GM12878 (cell line): ENCODE data around the gene GALNS. TPM values are rescaled to one million over a fixed set of nuclear protein-coding genes. Genes with fewer than 3 reads are reported as not detected.

Experiments used
- ATAC-seq: fragments of 200-7000 bp; cut with Tn5 transposase; 3 replicates; pipeline ENCODE4 v1.9.1; 2020; ENCODE audit warnings: mild to moderate bottlenecking, moderate library complexity
- BruUV-seq: library from RNA; stranded (reverse); fragments of 400-500 nt; replicated peaks from 2 replicates; lab custom pipeline; 2021; lab: Mats Ljungman, UMichigan
- CTCF ChIA-PET: fragments of 300-600 bp; sonication (Branson Sonifier 250); formaldehyde crosslinking; extraction: SDS; loops from one replicate; lab custom pipeline; 2021; ENCODE audit warnings: inconsistent platforms; lab: Yijun Ruan, JAX
- POLR2A ChIA-PET: fragments of 350-600 bp; formaldehyde crosslinking; extraction: SDS; loops from one replicate; lab custom pipeline; 2021; ENCODE audit warnings: inconsistent platforms; lab: Charles Lee
- RAD21 ChIA-PET: fragments of 300-600 bp; sonication (Branson Sonifier 250); formaldehyde crosslinking; loops from one replicate; lab custom pipeline; 2023; ENCODE audit warnings: antibody characterized with exemption; ENCODE audit not compliant: unreplicated experiment; lab: Charles Lee
- SMC1A ChIA-PET: fragments of 300-600 bp; sonication (Branson Sonifier 250); formaldehyde crosslinking; loops from one replicate; lab custom pipeline; 2023; ENCODE audit not compliant: unreplicated experiment, uncharacterized antibody; lab: Charles Lee
- DNase-seq: peaks from one replicate; pipeline ENCODE4 v3.0.0-alpha.2; 2011; ENCODE audit warnings: low read depth, low spot score
- FAIRE-seq: peaks from 3 replicates; lab custom pipeline; 2011; peaks lifted over from hg19 to GRCh38; lab: Jason Lieb, UNC
- H2AFZ ChIP-seq: 2 replicates; pipeline ENCODE4 v1.6.0; 2011; ENCODE audit warnings: low read depth, low read length, control low read depth; ENCODE audit not compliant: control insufficient read depth
- H3K27ac ChIP-seq: 2 replicates; pipeline ENCODE4 v1.5.1; 2011; ENCODE audit warnings: control low read depth; ENCODE audit not compliant: control insufficient read depth, insufficient read depth
- H3K27me3 ChIP-seq, 2 experiments: replicated peaks in 1 of 2; 2 replicates each; pipeline versions ENCODE4 v1.6.0 to v1.6.1; 2011; ENCODE audit warnings: low read length in 1 of 2; ENCODE audit not compliant: control insufficient read depth in 2 of 2, insufficient read depth in 2 of 2
- H3K36me3 ChIP-seq, 2 experiments: 2 replicates each; pipeline ENCODE4 v1.5.1; 2011; ENCODE audit warnings: low read length in 1 of 2; ENCODE audit not compliant: control insufficient read depth in 2 of 2, insufficient read depth in 2 of 2
- H3K4me1 ChIP-seq: 2 replicates; pipeline ENCODE4 v1.6.1; 2011; ENCODE audit warnings: mild to moderate bottlenecking, low read length, moderate library complexity, mixed read lengths; ENCODE audit not compliant: control insufficient read depth, insufficient read depth
- H3K4me2 ChIP-seq: 2 replicates; pipeline ENCODE4 v1.6.0; 2011; ENCODE audit warnings: control low read depth; ENCODE audit not compliant: control insufficient read depth, insufficient read depth
- H3K4me3 ChIP-seq: fragments of 200-600 bp; sonication (generic); 2 replicates; pipeline ENCODE4 v1.5.1; 2016
- H3K79me2 ChIP-seq: 2 replicates; pipeline ENCODE4 v1.6.0; 2011; ENCODE audit warnings: low read length; ENCODE audit not compliant: control insufficient read depth, insufficient read depth
- H3K9ac ChIP-seq: 2 replicates; pipeline ENCODE4 v1.8.0; 2011; ENCODE audit warnings: low read length, control low read depth, mixed read lengths; ENCODE audit not compliant: control insufficient read depth, insufficient read depth
- H3K9me3 ChIP-seq: replicated peaks from 3 replicates; pipeline ENCODE4 v1.5.1; 2011; ENCODE audit warnings: mild to moderate bottlenecking, low read length; ENCODE audit not compliant: control insufficient read depth, insufficient read depth
- H4K20me1 ChIP-seq: 2 replicates; pipeline ENCODE4 v1.6.0; 2011; ENCODE audit not compliant: control insufficient read depth, insufficient read depth
- BHLHE40 ChIP-seq, 2 experiments: fragments of 450-650 bp in 1 of 2; IDR thresholded peaks; 2 replicates each; pipeline ENCODE4 v1.6.1; 2011 to 2017; ENCODE audit warnings: low read depth in 2 of 2, borderline replicate concordance in 1 of 2, improper control_type of control experiment in 1 of 2, low read length in 1 of 2, mild to moderate bottlenecking in 1 of 2
- CTCF ChIP-seq, 3 experiments: IDR thresholded peaks in 2 of 3; conservative IDR thresholded peaks in 1 of 3; 2 replicates each; pipeline ENCODE4 v1.5.1; 2011; ENCODE audit warnings: low read depth in 3 of 3, low read length in 3 of 3, mild to moderate bottlenecking in 3 of 3, control low read depth in 2 of 3, moderate library complexity in 2 of 3, inconsistent platforms in 1 of 3, mixed read lengths in 1 of 3; ENCODE audit not compliant: control insufficient read depth in 2 of 3, insufficient read depth in 1 of 3; ENCODE audit errors: extremely low read depth in 1 of 3
- ESRRA ChIP-seq: IDR thresholded peaks from 2 replicates; pipeline ENCODE4 v1.6.1; 2012; ENCODE audit warnings: mild to moderate bottlenecking, low read length, improper control_type of control experiment
- FOXM1 ChIP-seq: IDR thresholded peaks from 2 replicates; pipeline ENCODE4 v1.6.1; 2012; ENCODE audit warnings: low read depth, mild to moderate bottlenecking, inconsistent platforms, low read length, moderate library complexity
- MEF2A ChIP-seq: IDR thresholded peaks from 2 replicates; pipeline ENCODE4 v1.6.1; 2011; ENCODE audit warnings: low read depth, mild to moderate bottlenecking, low read length, moderate library complexity; ENCODE audit not compliant: insufficient read depth
- MEF2B ChIP-seq: fragments of 450-650 bp; IDR thresholded peaks from 2 replicates; pipeline ENCODE4 v1.6.1; 2018; ENCODE audit warnings: mild to moderate bottlenecking, moderate library complexity; ENCODE audit not compliant: partially characterized antibody, poor library complexity, severe bottlenecking
- POLR2AphosphoS5 ChIP-seq: IDR thresholded peaks from 2 replicates; pipeline ENCODE4 v1.6.1; 2011; ENCODE audit warnings: mild to moderate bottlenecking, low read length, inconsistent platforms
- RBBP5 ChIP-seq: fragments of 200-600 bp; sonication (generic); conservative IDR thresholded peaks from 2 replicates; pipeline ENCODE4 v1.6.1; 2016
- SPI1 ChIP-seq: IDR thresholded peaks from 2 replicates; pipeline ENCODE4 v1.6.1; 2011; ENCODE audit warnings: low read depth, mild to moderate bottlenecking, low read length, moderate library complexity, borderline replicate concordance; ENCODE audit not compliant: insufficient read depth
- ZBTB40 ChIP-seq: fragments of 450-650 bp; IDR thresholded peaks from 2 replicates; pipeline ENCODE4 v1.6.1; 2016; ENCODE audit warnings: mild to moderate bottlenecking, moderate library complexity, borderline replicate concordance
- WGBS: methylation state at CpG from one replicate; pipeline ENCODE4 v1.1.6; 2016; ENCODE audit warnings: low lambda C conversion rate; ENCODE audit not compliant: insufficient replicate concordance, insufficient coverage; ENCODE audit errors: missing lambda C conversion rate; 5-methylcytosine and 5-hydroxymethylcytosine counted together
- in situ Hi-C: fragments of 300-500 bp; cut with MboI; formaldehyde crosslinking; loops from 9 replicates; pipeline ENCODE4 v1.14.3; 2018; ENCODE audit warnings: mixed read lengths
- intact Hi-C: fragments of 100-400 bp; cut with micrococcal nuclease; formaldehyde crosslinking; loops from one replicate; pipeline ENCODE4 v1.14.2; 2022; ENCODE audit not compliant: unreplicated experiment
- polyA plus RNA-seq, 11 experiments: library from polyadenylated mRNA; depleted of rRNA in 4 of 11; unstranded in 6 of 11; stranded (reverse) in 5 of 11; fragments of >200 nt; fragmentation: Nextera tagmentation in 4 of 11; fragmentation: Illumina TruSeq in 1 of 11; extraction: Ambion mirVana in 4 of 11; extraction: Trizol in 1 of 11; gene quantifications; 1 replicate in 1 of 11; 2 replicates in 10 of 11; pipeline versions ENCODE4 v1.2.1 to v1.2.3, GENCODE V29; 2011 to 2016; ENCODE audit warnings: inconsistent platforms in 2 of 11, missing spikeins in 2 of 11, low read depth in 1 of 11
- total RNA-seq, 4 experiments: library from RNA; depleted of rRNA in 3 of 4; stranded (reverse); fragments of >200 nt in 3 of 4; fragmentation: Illumina TruSeq in 1 of 4; extraction: Trizol in 1 of 4; gene quantifications; 2 replicates each; pipeline versions ENCODE4 v1.2.1 to v1.2.3, GENCODE V29; 2013 to 2021

Gene GALNS
- total and polyA plus RNA-seq, 10 of the 15 experiments (the other 5 are each of a cell fraction or from before 2014, with no cell fraction given) = 0.37 to 12.4 (median 5.3) TPM

GRCh38 chr16:88810912-88811768 is 45.6 kb downstream of the GALNS start (continued):
- TF ChIP-seq CTCF (IDR thresholded peaks at IDR 0.05 in 2 of 3, conservative IDR thresholded peaks at IDR 0.05 in 1 of 3; ENCODE audit: control insufficient read depth in 2 of 3, extremely low read depth in 1 of 3, insufficient read depth in 1 of 3, low read depth in 3 of 3, low read length in 3 of 3) = no peak

DNA sequence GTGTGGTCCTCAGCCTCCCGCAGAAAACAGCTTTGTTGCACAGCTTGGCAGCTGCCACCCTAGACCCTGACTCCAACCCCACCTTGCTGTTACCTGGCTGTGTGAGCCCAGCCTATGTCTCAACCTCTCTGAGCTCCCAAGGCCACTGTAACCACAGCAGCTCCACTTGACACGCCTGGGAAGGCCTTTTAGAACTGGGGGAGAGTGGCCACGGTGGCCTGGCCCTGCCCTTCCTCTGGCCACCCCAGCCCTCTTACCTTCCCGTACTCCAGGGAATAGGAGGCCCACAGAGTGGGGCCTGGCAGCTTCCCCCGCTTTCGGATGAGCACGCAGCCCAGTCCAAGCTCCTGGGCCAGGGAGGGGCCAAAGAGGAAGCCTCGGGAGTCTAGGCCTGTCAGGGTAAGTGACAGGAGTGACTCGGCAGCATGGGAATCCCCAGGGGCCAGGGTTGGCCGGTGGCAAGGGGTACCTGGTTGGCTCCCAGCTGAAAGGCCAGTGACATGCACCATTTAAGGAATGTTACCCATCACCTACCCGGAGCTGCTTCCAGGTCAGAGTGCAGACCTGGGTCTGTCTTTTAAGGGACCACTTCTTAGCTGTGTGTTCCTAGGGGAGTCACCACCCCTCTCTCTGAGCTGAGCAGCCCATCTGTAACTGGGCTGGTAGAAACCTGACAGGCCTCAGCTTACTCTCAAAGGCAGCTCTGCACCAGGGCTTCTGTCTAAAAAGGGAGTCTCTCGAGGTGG is 46.4 kb downstream of the GALNS start:
- H3K27me3 ChIP-seq = no peaks in the 10 kb centered on the region
- DNase-seq (no peak), ATAC-seq (peak; percentile 29), FAIRE-seq (peak; percentile 57)
- peaks cover 37% of the 10 kb centered on the region for H3K79me2 ChIP-seq
- H3K36me3 ChIP-seq = peaks cover 6 to 41% of the 10 kb centered on the region in 2 experiments; a peak in 3 of 4 replicates
- H3K4me3 ChIP-seq = peak overlapping the region; percentile 85
- H3K4me1 ChIP-seq = peaks cover 20% of the 10 kb centered on the region
- POLR2A ChIA-PET = interaction anchor here (0.9 to 4.2 kb wide), 6 partner anchors 9 to 160 kb away, joined by 3 to 30 read pairs (median 4); no protein-coding TSS in a partner anchor
- CTCF ChIA-PET = interaction anchor here (1.1 to 3.2 kb wide), 8 partner anchors 9 to 406 kb away, joined by 3 to 19 read pairs (median 6); partner anchors contain the start of genes GALNS and TRAPPC2L
- SMC1A ChIA-PET = interaction anchor here (0.8 to 2.0 kb wide), 9 partner anchors 9 to 73 kb away, joined by 3 to 7 read pairs (median 5); partner anchors contain the start of genes GALNS and TRAPPC2L
- peak overlapping the region; percentile 95 for H3K27ac ChIP-seq
- 1% methylated on average over 12 of the region's 12 CpGs for WGBS
- H4K20me1 ChIP-seq = no peaks in the 10 kb centered on the region
- H2AFZ ChIP-seq = no peak overlapping the region
- peak overlapping the region; percentile 85 for H3K4me2 ChIP-seq
- H3K9ac ChIP-seq = peak overlapping the region; percentile 88
- RAD21 ChIA-PET = interaction anchor here (1.0 to 4.0 kb wide), 10 partner anchors 10 to 357 kb away, joined by 3 to 14 read pairs (median 6); partner anchors contain the start of gene PIEZO1
- H3K9me3 ChIP-seq = no peaks in the 10 kb centered on the region
- in situ Hi-C loops = no loop called here
- intact Hi-C loops = loop anchor here (5.0 kb wide), 2 partner anchors 47 to 158 kb away; partner anchors contain the start of genes CYBA, GALNS and TRAPPC2L
- no TSS peak for BruUV-seq
- TF ChIP-seq RBBP5 = no peak
- TF ChIP-seq FOXM1 = no peak
- TF ChIP-seq POLR2AphosphoS5 = peak; percentile 58
- TF ChIP-seq SPI1 = 0 out of 2 replicates have a peak, but pooled peaks have one; percentile 25
- no peak for TF ChIP-seq BHLHE40 (IDR thresholded peaks at IDR 0.05; ENCODE audit: borderline replicate concordance in 1 of 2, low read depth in 2 of 2, low read length in 1 of 2)
- TF ChIP-seq ZBTB40 = no peak
- no peak for TF ChIP-seq MEF2A
- TF ChIP-seq ESRRA = no peak
- TF ChIP-seq MEF2B = peak; percentile 52
